Measurements from ENCODE around the gene EFCC1. TPM values are rescaled to one million over a fixed set of nuclear protein-coding genes. Genes with fewer than 3 reads are reported as not detected.

EFCC1 gene
- total RNA-seq, 1 experiment from 2014 or later: 0.39 TPM

DNA sequence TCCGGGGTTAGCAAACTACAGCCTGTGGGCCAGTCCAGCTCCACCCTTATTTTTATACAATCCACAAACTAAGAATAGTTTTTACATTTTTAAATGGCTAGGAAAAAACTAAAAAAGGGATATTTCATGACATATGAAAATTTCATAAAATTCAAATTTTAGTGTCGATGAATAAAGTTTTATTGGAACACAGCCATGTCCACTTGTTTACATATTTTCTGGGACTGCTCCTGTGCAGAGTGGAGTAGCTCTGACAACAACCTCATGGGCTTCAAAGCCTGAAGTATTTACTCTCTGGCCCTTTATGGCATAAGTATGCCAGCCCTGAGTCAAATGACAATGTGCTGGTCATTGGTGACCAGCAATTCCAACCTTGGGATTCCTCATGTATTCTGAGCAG, 17.2 kb downstream of the EFCC1 start:
- H3K9me3 Mint-ChIP-seq (ENCODE audit: unreplicated experiment): no peaks in the 10 kb centered on the region
- Histone ChIP-seq H3K4me1 (peaks cover 11% of the 10 kb centered on the region; the same call in 1 of the 2 replicates), H3K4me3 (ENCODE audit: low read depth, low read length) (no peak overlapping the region), H3K36me3 (ENCODE audit: control insufficient read depth, insufficient read depth, low read length) (no peaks in the 10 kb centered on the region), H3K9me3 (no peaks in the 10 kb centered on the region), H3K27me3 (replicated peaks; ENCODE audit: control insufficient read depth, insufficient read depth, low read length) (no peaks in the 10 kb centered on the region)
- no peak for DNase-seq
- no peak overlapping the region for H3K27ac Mint-ChIP-seq (ENCODE audit: unreplicated experiment)
- no peaks in the 10 kb centered on the region for H3K27me3 Mint-ChIP-seq (ENCODE audit: insufficient read depth, unreplicated experiment)
- intact Hi-C loops (cut with micrococcal nuclease; ENCODE audit: unreplicated experiment): loop anchor here (5.0 kb wide), 1 partner anchor 46 kb away; no protein-coding TSS in a partner anchor
- CTCF ChIA-PET: interaction anchor here (0.9 kb wide), 1 partner anchor 9 kb away, joined by 3 read pairs; no protein-coding TSS in a partner anchor
- H3K4me1 Mint-ChIP-seq (ENCODE audit: low read depth, unreplicated experiment): no peaks in the 10 kb centered on the region
- POLR2A ChIA-PET: no interaction called here
- TF ChIP-seq, protein P1, sequence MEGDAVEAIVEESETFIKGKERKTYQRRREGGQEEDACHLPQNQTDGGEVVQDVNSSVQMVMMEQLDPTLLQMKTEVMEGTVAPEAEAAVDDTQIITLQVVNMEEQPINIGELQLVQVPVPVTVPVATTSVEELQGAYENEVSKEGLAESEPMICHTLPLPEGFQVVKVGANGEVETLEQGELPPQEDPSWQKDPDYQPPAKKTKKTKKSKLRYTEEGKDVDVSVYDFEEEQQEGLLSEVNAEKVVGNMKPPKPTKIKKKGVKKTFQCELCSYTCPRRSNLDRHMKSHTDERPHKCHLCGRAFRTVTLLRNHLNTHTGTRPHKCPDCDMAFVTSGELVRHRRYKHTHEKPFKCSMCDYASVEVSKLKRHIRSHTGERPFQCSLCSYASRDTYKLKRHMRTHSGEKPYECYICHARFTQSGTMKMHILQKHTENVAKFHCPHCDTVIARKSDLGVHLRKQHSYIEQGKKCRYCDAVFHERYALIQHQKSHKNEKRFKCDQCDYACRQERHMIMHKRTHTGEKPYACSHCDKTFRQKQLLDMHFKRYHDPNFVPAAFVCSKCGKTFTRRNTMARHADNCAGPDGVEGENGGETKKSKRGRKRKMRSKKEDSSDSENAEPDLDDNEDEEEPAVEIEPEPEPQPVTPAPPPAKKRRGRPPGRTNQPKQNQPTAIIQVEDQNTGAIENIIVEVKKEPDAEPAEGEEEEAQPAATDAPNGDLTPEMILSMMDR (IDR thresholded peaks at IDR 0.05; ENCODE audit: insufficient read depth in 1 of 2, low read depth in 1 of 2, low read length in 1 of 2, severe bottlenecking in 1 of 2, unreplicated experiment in 1 of 2): no peak
- BruUV-seq (replicated peaks): no TSS peak
- H3K36me3 Mint-ChIP-seq (ENCODE audit: insufficient read depth, unreplicated experiment): no peaks in the 10 kb centered on the region
- H3K4me3 Mint-ChIP-seq (ENCODE audit: unreplicated experiment): no peak overlapping the region

DNA sequence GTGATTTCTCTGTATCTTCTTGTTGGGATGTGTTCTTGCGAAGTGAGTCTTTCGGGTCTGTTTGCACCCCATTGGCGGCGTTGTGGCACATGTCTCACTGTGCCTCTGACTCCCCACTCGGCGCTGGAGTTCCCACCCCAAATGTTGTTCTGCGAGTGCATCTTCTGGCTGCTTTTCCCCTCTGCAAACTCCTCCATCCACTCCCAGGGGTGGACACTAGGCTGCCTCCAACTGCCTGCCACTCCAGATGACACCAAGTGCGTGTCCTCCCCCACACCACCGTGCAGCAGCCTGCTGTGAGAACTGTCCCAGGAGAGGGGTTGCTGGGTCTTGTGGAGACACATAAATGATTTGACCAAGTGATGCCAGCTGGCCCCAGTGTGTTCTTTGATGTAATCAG, 17.6 kb downstream of the EFCC1 start:
- no peaks in the 10 kb centered on the region for H3K4me1 Mint-ChIP-seq (ENCODE audit: low read depth, unreplicated experiment)
- Histone ChIP-seq H3K9me3 (no peaks in the 10 kb centered on the region), H3K27me3 (replicated peaks; ENCODE audit: control insufficient read depth, insufficient read depth, low read length) (no peaks in the 10 kb centered on the region), H3K4me3 (ENCODE audit: low read depth, low read length) (no peak overlapping the region), H3K4me1 (peaks cover 11% of the 10 kb centered on the region; the same call in 1 of the 2 replicates), H3K36me3 (ENCODE audit: control insufficient read depth, insufficient read depth, low read length) (no peaks in the 10 kb centered on the region)
- ChIA-PET POLR2A (no interaction called here), CTCF (interaction anchor here (0.9 kb wide), 1 partner anchor 8 kb away, joined by 3 read pairs; no protein-coding TSS in a partner anchor)
- intact Hi-C loops (cut with micrococcal nuclease; ENCODE audit: unreplicated experiment): loop anchor here (5.0 kb wide), 1 partner anchor 46 kb away; no protein-coding TSS in a partner anchor
- H3K4me3 Mint-ChIP-seq (ENCODE audit: unreplicated experiment): no peak overlapping the region
- no peaks in the 10 kb centered on the region for H3K9me3 Mint-ChIP-seq (ENCODE audit: unreplicated experiment)
- BruUV-seq (replicated peaks): no TSS peak
- TF ChIP-seq, protein P1 (IDR thresholded peaks at IDR 0.05; ENCODE audit: insufficient read depth in 1 of 2, low read depth in 1 of 2, low read length in 1 of 2, severe bottlenecking in 1 of 2, unreplicated experiment in 1 of 2): no peak
- H3K36me3 Mint-ChIP-seq (ENCODE audit: insufficient read depth, unreplicated experiment): no peaks in the 10 kb centered on the region
- no peak for DNase-seq
- no peaks in the 10 kb centered on the region for H3K27me3 Mint-ChIP-seq (ENCODE audit: insufficient read depth, unreplicated experiment)
- H3K27ac Mint-ChIP-seq (ENCODE audit: unreplicated experiment): no peak overlapping the region

DNA sequence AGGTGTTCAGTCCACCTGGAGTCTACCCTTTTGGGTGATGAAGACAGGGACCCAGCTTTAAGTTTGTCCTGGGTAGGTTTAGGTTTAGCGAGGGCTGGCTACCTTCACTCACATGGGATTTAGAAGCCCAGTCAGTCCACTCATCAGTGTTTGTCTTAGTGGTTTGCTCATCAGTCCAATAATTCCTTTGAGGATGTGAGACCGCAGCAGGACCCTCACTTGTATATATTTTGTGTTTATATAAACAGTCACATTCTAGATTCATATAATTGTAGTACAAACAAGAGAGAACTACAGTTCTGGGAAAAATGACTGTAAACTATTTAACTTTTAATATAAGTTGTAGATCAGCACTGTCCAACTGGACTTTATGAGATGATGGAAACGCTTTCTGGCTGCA, 18.2 kb downstream of the EFCC1 start:
- no peaks in the 10 kb centered on the region for H3K9me3 Mint-ChIP-seq (ENCODE audit: unreplicated experiment)
- no peak overlapping the region for H3K4me3 Mint-ChIP-seq (ENCODE audit: unreplicated experiment)
- TF ChIP-seq, protein P1 (IDR thresholded peaks at IDR 0.05; ENCODE audit: insufficient read depth in 1 of 2, low read depth in 1 of 2, low read length in 1 of 2, severe bottlenecking in 1 of 2, unreplicated experiment in 1 of 2): no peak
- no peaks in the 10 kb centered on the region for H3K9me3 ChIP-seq
- ChIA-PET CTCF (interaction anchor here (0.6 to 0.7 kb wide), 2 partner anchors 49 to 214 kb away, joined by 3 to 4 read pairs; no protein-coding TSS in a partner anchor), POLR2A (no interaction called here)
- no peak overlapping the region for H3K4me3 ChIP-seq (ENCODE audit: low read depth, low read length)
- H3K4me1 Mint-ChIP-seq (ENCODE audit: low read depth, unreplicated experiment): no peaks in the 10 kb centered on the region
- no peaks in the 10 kb centered on the region for H3K27me3 ChIP-seq (replicated peaks; ENCODE audit: control insufficient read depth, insufficient read depth, low read length)
- H3K4me1 ChIP-seq: peaks cover 11% of the 10 kb centered on the region; the same call in 1 of the 2 replicates
- H3K27ac Mint-ChIP-seq (ENCODE audit: unreplicated experiment): no peak overlapping the region
- H3K36me3 ChIP-seq (ENCODE audit: control insufficient read depth, insufficient read depth, low read length): no peaks in the 10 kb centered on the region
- no TSS peak for BruUV-seq (replicated peaks)
- intact Hi-C loops (cut with micrococcal nuclease; ENCODE audit: unreplicated experiment): loop anchor here (5.0 kb wide), 1 partner anchor 47 kb away; no protein-coding TSS in a partner anchor
- DNase-seq: no peak
- no peaks in the 10 kb centered on the region for H3K36me3 Mint-ChIP-seq (ENCODE audit: insufficient read depth, unreplicated experiment)
- peaks cover 3% of the 10 kb centered on the region for H3K27me3 Mint-ChIP-seq (ENCODE audit: insufficient read depth, unreplicated experiment)
